ENCODE measurements around the gene IL18RAP.

Gene IL18RAP

DNA sequence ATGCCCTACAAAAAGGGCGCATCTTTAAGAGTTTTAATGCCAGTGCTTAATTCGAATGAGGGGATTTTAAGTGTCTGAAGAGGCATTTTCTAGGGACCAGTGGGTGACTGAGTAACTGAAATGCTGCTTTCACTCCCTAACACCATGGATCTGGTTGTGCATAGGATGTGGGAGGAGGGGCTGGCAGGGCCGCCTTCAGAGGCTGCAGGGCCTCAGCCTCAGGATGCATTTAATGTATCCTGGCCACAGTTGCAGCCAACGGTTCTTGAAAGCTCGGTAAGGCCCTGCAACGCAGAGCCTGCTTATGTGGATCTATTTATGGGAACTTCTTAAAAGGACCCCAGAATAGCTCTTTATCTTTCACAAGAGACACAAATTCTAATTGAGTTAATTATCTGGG, 25.8 kb upstream of the IL18RAP start:
- no peak overlapping the region for H3K9ac ChIP-seq (ENCODE audit: low read length)
- H3K36me3 ChIP-seq (ENCODE audit: control insufficient read depth, insufficient read depth, low read length, severe bottlenecking): no peaks in the 10 kb centered on the region
- H3K9me3 ChIP-seq (ENCODE audit: control insufficient read depth, low read length): no peaks in the 10 kb centered on the region
- peaks cover 10% of the 10 kb centered on the region for H3K4me1 ChIP-seq (ENCODE audit: control insufficient read depth, insufficient read depth, low read length)
- H3K27me3 ChIP-seq (replicated peaks; ENCODE audit: control insufficient read depth, insufficient read depth, low read length): no peaks in the 10 kb centered on the region
- DNase-seq (ENCODE audit: low read depth): no peak
- no peak overlapping the region for H3K4me3 ChIP-seq (ENCODE audit: low read length)

GRCh38 chr2:102399499-102400141, 23.3 kb upstream of the IL18RAP start:
- DNase-seq (ENCODE audit: low read depth): no peak
- H3K27me3 ChIP-seq (replicated peaks; ENCODE audit: control insufficient read depth, insufficient read depth, low read length): no peaks in the 10 kb centered on the region
- H3K9ac ChIP-seq (ENCODE audit: low read length): no peak overlapping the region
- H3K4me1 ChIP-seq (ENCODE audit: control insufficient read depth, insufficient read depth, low read length): peaks cover 10% of the 10 kb centered on the region
- H3K36me3 ChIP-seq (ENCODE audit: control insufficient read depth, insufficient read depth, low read length, severe bottlenecking): no peaks in the 10 kb centered on the region
- H3K4me3 ChIP-seq (ENCODE audit: low read length): no peak overlapping the region
- H3K9me3 ChIP-seq (ENCODE audit: control insufficient read depth, low read length): no peaks in the 10 kb centered on the region

- H3K27me3 ChIP-seq (replicated peaks; ENCODE audit: control insufficient read depth, insufficient read depth, low read length): no peaks in the 10 kb centered on the region
- H3K36me3 ChIP-seq (ENCODE audit: control insufficient read depth, insufficient read depth, low read length, severe bottlenecking): no peaks in the 10 kb centered on the region
- DNase-seq (ENCODE audit: low read depth): no peak
- peaks cover 10% of the 10 kb centered on the region for H3K4me1 ChIP-seq (ENCODE audit: control insufficient read depth, insufficient read depth, low read length)
- H3K4me3 ChIP-seq (ENCODE audit: low read length): no peak overlapping the region
- no peak overlapping the region for H3K9ac ChIP-seq (ENCODE audit: low read length)
- H3K9me3 ChIP-seq (ENCODE audit: control insufficient read depth, low read length): no peaks in the 10 kb centered on the region
These were observed 21.5 kb upstream of the IL18RAP start for GRCh38 chr2:102401456-102401855.

- no peak for DNase-seq (ENCODE audit: low read depth)
- Histone ChIP-seq H3K9ac (ENCODE audit: low read length) (no peak overlapping the region), H3K4me1 (ENCODE audit: control insufficient read depth, insufficient read depth, low read length) (peaks cover 10% of the 10 kb centered on the region), H3K36me3 (ENCODE audit: control insufficient read depth, insufficient read depth, low read length, severe bottlenecking) (no peaks in the 10 kb centered on the region), H3K9me3 (ENCODE audit: control insufficient read depth, low read length) (no peaks in the 10 kb centered on the region), H3K27me3 (replicated peaks; ENCODE audit: control insufficient read depth, insufficient read depth, low read length) (no peaks in the 10 kb centered on the region), H3K4me3 (ENCODE audit: low read length) (no peak overlapping the region)
These were observed 21.1 kb upstream of the IL18RAP start for GRCh38 chr2:102401865-102402264.

- no peak for DNase-seq (ENCODE audit: low read depth)
- Histone ChIP-seq H3K9me3 (ENCODE audit: control insufficient read depth, low read length) (peaks cover 14% of the 10 kb centered on the region), H3K4me1 (ENCODE audit: control insufficient read depth, insufficient read depth, low read length) (no peaks in the 10 kb centered on the region), H3K36me3 (ENCODE audit: control insufficient read depth, insufficient read depth, low read length, severe bottlenecking) (no peaks in the 10 kb centered on the region), H3K27me3 (replicated peaks; ENCODE audit: control insufficient read depth, insufficient read depth, low read length) (peaks cover 3% of the 10 kb centered on the region), H3K4me3 (ENCODE audit: low read length) (no peak overlapping the region), H3K9ac (ENCODE audit: low read length) (no peak overlapping the region)
These were observed 12.0 kb upstream of the IL18RAP start for GRCh38 chr2:102410952-102411351.

GRCh38 chr2:102412199-102412598, 10.8 kb upstream of the IL18RAP start:
- H3K4me3 ChIP-seq (ENCODE audit: low read length): no peak overlapping the region
- no peaks in the 10 kb centered on the region for H3K36me3 ChIP-seq (ENCODE audit: control insufficient read depth, insufficient read depth, low read length, severe bottlenecking)
- peaks cover 14% of the 10 kb centered on the region for H3K9me3 ChIP-seq (ENCODE audit: control insufficient read depth, low read length)
- no peak overlapping the region for H3K9ac ChIP-seq (ENCODE audit: low read length)
- H3K4me1 ChIP-seq (ENCODE audit: control insufficient read depth, insufficient read depth, low read length): no peaks in the 10 kb centered on the region
- no peak for DNase-seq (ENCODE audit: low read depth)
- peaks cover 3% of the 10 kb centered on the region for H3K27me3 ChIP-seq (replicated peaks; ENCODE audit: control insufficient read depth, insufficient read depth, low read length)

DNA sequence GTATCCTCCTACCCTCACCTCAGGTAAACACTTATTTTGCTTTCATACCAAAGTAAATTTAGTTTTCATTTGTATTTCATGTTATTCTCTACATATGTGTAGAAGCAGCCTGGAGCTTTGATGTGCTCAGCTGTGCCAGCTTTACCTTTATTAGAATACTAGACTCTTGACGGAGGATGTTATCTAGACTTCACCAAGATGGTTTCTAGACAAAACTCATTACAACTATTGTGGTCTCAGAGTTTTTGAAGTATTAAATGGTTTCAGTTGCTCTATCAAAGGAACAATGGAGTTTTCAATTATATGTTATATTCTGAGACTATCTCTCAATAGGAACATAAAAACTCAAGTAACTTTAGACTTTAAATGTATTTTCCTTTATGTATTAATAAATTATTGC, 5.0 kb upstream of the IL18RAP start:
- Histone ChIP-seq H3K9ac (ENCODE audit: low read length) (no peak overlapping the region), H3K9me3 (ENCODE audit: control insufficient read depth, low read length) (peaks cover 3% of the 10 kb centered on the region), H3K4me3 (ENCODE audit: low read length) (no peak overlapping the region), H3K4me1 (ENCODE audit: control insufficient read depth, insufficient read depth, low read length) (no peaks in the 10 kb centered on the region), H3K36me3 (ENCODE audit: control insufficient read depth, insufficient read depth, low read length, severe bottlenecking) (no peaks in the 10 kb centered on the region), H3K27me3 (replicated peaks; ENCODE audit: control insufficient read depth, insufficient read depth, low read length) (peaks cover 42% of the 10 kb centered on the region)
- DNase-seq (ENCODE audit: low read depth): no peak

DNA sequence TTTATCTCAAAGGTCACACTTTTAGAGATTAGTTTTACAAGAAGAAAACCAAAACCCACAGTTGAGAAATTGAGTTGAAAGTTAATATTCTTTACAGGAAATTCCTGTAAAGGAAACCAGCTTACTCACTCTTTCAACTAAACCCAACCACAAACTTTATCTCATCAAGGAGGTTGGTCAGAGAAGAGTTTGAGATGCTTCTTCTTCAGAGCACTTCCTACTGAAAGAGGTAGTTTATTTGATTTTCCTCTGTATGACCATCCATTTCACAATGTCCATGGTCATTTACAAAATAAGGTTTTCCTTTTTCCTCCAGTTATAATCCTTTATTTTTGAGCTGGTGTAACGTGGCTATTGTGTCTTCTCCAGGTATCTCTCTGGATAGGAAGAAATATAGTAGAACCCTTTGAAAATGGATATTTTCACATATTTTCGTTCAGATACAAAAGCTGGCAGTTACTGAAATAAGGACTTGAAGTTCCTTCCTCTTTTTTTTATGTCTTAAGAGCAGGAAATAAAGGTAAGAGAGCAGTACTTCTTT, 4.5 kb upstream of the IL18RAP start:
- H3K36me3 ChIP-seq (ENCODE audit: control insufficient read depth, insufficient read depth, low read length, severe bottlenecking): no peaks in the 10 kb centered on the region
- peaks cover 3% of the 10 kb centered on the region for H3K9me3 ChIP-seq (ENCODE audit: control insufficient read depth, low read length)
- peaks cover 40% of the 10 kb centered on the region for H3K27me3 ChIP-seq (replicated peaks; ENCODE audit: control insufficient read depth, insufficient read depth, low read length)
- no peaks in the 10 kb centered on the region for H3K4me1 ChIP-seq (ENCODE audit: control insufficient read depth, insufficient read depth, low read length)
- no peak for DNase-seq (ENCODE audit: low read depth)
- H3K4me3 ChIP-seq (ENCODE audit: low read length): no peak overlapping the region
- no peak overlapping the region for H3K9ac ChIP-seq (ENCODE audit: low read length)

DNA sequence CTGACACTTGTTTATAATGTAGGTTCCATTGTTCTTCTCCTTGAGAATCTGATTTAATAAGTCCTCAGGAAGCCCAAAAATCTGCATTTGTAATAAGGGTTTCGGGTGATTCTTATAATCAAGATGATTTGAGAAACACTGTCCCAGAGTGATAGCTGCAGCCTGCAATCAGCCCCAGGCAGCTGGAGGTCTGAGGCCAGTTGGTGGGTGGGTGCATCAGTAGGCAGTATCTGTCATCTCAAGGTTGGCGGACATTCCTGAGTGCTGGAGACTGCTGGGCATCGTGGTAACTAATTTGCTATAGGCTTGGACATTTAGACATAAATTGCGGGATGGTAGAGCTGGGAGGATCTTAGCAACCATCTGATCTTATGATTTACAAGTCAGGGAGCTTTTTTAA, 2.7 kb upstream of the IL18RAP start:
- DNase-seq (ENCODE audit: low read depth): no peak
- H3K9me3 ChIP-seq (ENCODE audit: control insufficient read depth, low read length): no peaks in the 10 kb centered on the region
- H3K27me3 ChIP-seq (replicated peaks; ENCODE audit: control insufficient read depth, insufficient read depth, low read length): peaks cover 52% of the 10 kb centered on the region
- no peak overlapping the region for H3K9ac ChIP-seq (ENCODE audit: low read length)
- no peaks in the 10 kb centered on the region for H3K4me1 ChIP-seq (ENCODE audit: control insufficient read depth, insufficient read depth, low read length)
- H3K36me3 ChIP-seq (ENCODE audit: control insufficient read depth, insufficient read depth, low read length, severe bottlenecking): no peaks in the 10 kb centered on the region
- no peak overlapping the region for H3K4me3 ChIP-seq (ENCODE audit: low read length)

DNA sequence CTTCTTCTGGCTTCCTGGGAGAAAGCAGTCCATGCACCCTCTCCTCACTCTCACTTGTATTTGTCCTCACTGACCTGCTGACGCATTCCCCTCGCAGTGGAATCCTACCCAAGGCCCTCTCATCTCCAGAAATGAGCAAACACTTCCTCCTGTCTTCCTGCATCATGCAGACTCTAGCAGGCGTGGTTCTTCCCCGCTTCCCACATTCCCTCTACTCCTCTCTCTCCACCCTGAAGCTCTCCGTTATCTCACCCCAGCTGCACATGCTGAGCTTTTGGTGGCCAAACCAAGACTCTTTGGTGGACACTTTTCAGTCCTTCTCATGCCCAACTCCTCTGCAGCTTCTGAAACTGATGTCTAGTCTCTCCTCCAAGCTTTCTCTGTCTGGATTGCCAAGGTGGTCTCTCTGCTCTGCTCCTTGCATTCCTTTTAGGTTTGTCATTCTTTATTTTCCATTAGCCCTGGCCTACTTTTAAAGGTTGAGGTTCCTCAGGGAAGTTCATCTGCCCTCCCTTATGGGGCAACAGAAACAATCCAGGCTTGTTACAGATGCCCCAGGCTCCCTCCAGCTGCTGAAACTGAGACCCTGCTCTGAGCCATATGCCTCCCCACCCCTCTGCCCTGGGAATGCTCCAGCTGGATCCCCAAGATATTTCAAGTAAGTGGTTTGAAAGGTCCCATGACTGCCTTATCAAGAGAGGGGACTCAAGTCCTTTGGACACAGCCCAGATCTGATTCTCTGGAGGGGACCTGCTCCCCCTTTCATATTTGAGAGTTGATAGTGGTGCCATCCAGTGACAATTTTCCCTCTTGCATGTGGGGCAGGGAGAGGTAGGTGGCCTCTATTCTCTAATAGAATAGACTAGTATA, 835 bp upstream of the IL18RAP start:
- H3K4me3 ChIP-seq (ENCODE audit: low read length): no peak overlapping the region
- no peak overlapping the region for H3K9ac ChIP-seq (ENCODE audit: low read length)
- H3K9me3 ChIP-seq (ENCODE audit: control insufficient read depth, low read length): no peaks in the 10 kb centered on the region
- H3K4me1 ChIP-seq (ENCODE audit: control insufficient read depth, insufficient read depth, low read length): no peaks in the 10 kb centered on the region
- H3K27me3 ChIP-seq (replicated peaks; ENCODE audit: control insufficient read depth, insufficient read depth, low read length): peaks cover 57% of the 10 kb centered on the region
- H3K36me3 ChIP-seq (ENCODE audit: control insufficient read depth, insufficient read depth, low read length, severe bottlenecking): no peaks in the 10 kb centered on the region
- DNase-seq (ENCODE audit: low read depth): no peak

DNA sequence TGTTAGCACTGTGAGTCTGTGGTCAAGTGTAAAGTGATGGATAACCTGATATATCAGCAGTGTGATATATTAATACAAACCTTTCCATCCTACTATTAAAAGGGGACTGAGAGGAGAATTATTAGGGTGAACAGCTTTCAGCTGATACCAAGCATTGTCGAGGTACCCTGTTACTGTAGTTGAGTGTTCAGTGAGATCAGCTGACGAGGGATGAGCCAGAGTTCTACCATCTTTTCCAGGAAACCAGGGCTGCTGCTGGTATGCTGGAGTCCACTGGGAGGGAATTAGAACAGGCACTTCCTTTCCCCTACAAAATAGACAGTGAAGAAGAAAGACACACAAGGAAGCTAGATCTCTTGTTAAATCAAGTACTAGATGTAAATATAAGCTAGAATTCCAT, 408 bp downstream of the IL18RAP start:
- H3K27me3 ChIP-seq (replicated peaks; ENCODE audit: control insufficient read depth, insufficient read depth, low read length): peaks cover 58% of the 10 kb centered on the region
- H3K36me3 ChIP-seq (ENCODE audit: control insufficient read depth, insufficient read depth, low read length, severe bottlenecking): no peaks in the 10 kb centered on the region
- no peak overlapping the region for H3K9ac ChIP-seq (ENCODE audit: low read length)
- H3K4me3 ChIP-seq (ENCODE audit: low read length): no peak overlapping the region
- no peak for DNase-seq (ENCODE audit: low read depth)
- no peaks in the 10 kb centered on the region for H3K4me1 ChIP-seq (ENCODE audit: control insufficient read depth, insufficient read depth, low read length)
- H3K9me3 ChIP-seq (ENCODE audit: control insufficient read depth, low read length): peaks cover 7% of the 10 kb centered on the region
